Stimulated activated naive CD8-positive, alpha-beta T cell treated with anti-CD3 and anti-CD28 coated beads, Interleukin-15, amount 100 ng/mL, for 72 hours (primary cell): ENCODE data around the gene CHTF8.
A peak's percentile ranks its signal among the peaks of the same experiment; 100 is the strongest.
"Not testable (repeated sequence)": the region's sequence is repeated elsewhere in the genome, so short reads cannot be mapped to it uniquely, and the experiment has no call there.

Source experiments
- ATAC-seq: fragments of 150-1000 bp; cut with Tn5 transposase; 2 replicates; pipeline ENCODE4 v1.10.0; 2021; ENCODE audit warnings: mild to moderate bottlenecking, moderate library complexity
- DNase-seq, 2 donors: peaks; one replicate each; pipeline ENCODE4 v3.0.0; 2021 to 2022
- H3K27ac Mint-ChIP-seq, 2 donors: one replicate each; pipeline ENCODE4 v1.8.0; 2022; ENCODE audit warnings: mild to moderate bottlenecking in 2 of 2, mixed read lengths in 2 of 2, moderate library complexity in 2 of 2
- H3K27me3 Mint-ChIP-seq: one replicate; pipeline ENCODE4 v1.8.0; 2022; ENCODE audit warnings: mixed read lengths
- H3K4me1 Mint-ChIP-seq: one replicate; pipeline ENCODE4 v1.8.0; 2022; ENCODE audit warnings: mild to moderate bottlenecking, mixed read lengths
- H3K4me3 Mint-ChIP-seq, 2 donors: one replicate each; pipeline ENCODE4 v1.8.0; 2022; ENCODE audit warnings: mild to moderate bottlenecking in 2 of 2, mixed read lengths in 2 of 2, moderate library complexity in 1 of 2
- H3K9me3 Mint-ChIP-seq, 2 donors: one replicate each; pipeline ENCODE4 v1.8.0; 2022; ENCODE audit warnings: mixed read lengths in 2 of 2

CHTF8 gene

DNA sequence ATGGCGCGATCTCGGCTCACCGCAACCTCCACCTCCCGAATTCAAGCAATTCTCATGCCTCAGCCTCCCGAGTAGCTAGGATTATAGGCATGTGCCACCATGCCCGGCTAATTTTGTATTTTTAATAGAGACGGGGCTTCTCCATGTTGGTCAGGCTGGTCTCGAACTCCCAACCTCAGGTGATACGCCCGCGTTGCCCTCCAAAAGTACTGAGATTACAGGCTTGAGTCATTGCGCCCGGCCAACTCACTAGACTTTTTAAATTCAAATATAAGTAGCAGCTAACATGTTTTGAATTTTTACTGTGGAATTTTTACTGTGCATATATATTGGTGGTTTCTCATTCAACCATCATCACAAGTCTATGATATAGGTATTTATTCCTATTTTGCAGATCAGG, 7.4 kb downstream of the CHTF8 start:
- ATAC-seq = not testable (repeated sequence)

DNA sequence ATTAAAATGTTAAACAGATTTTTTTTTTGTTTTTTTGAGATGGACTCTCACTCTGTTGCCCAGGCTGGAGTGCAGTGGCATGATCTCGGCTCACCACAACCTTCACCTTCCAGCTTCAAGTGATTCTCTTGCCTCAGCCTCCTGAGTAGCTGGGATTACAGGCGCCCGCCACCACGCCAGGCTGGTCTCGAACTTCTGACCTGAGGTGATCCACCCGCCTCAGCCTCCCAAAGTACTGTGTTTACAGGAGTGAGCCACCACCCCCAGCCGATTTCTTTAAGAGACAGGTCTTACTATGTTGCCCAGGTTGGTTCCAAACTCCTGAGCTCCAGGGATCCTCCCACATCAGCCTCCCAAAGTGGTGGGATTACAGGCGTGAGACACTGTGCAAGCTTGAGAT, 8.0 kb downstream of the CHTF8 start:
- H3K27me3 Mint-ChIP-seq, ATAC-seq, DNase-seq, H3K9me3 Mint-ChIP-seq, H3K4me3 Mint-ChIP-seq, H3K27ac Mint-ChIP-seq: not testable (repeated sequence)
- peaks cover 39% of the 10 kb centered on the region for H3K4me1 Mint-ChIP-seq

More for the DNA sequence above, 7.4 kb downstream of the CHTF8 start:
- H3K27me3 Mint-ChIP-seq, DNase-seq, H3K9me3 Mint-ChIP-seq, H3K4me3 Mint-ChIP-seq: not testable (repeated sequence)
- Mint-ChIP-seq H3K4me1 (peaks cover 45% of the 10 kb centered on the region), H3K27ac (peak overlapping the region in 1 of 2 donors; percentile 81)

DNA sequence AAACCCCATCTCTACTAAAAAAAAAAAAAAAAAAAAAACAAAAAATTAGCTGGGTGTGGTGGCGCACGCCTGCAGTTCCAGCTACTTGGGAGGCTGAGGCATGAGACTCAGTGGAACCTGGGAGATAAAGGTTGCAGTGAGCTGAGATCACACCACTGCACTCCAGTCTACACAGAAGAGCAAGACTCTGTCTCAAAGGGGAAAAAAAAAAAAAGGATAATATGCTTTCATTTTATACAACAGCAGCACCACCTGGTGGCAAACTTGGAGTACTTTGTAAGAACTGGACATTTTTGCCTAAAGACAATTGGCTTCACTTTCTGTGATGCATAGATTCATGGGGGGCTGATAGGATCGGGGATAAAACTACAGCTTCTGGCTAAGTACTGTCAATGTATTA, 8.5 kb downstream of the CHTF8 start:
- no peak overlapping the region for H3K27ac Mint-ChIP-seq
- peak; percentile 56 for ATAC-seq

DNA sequence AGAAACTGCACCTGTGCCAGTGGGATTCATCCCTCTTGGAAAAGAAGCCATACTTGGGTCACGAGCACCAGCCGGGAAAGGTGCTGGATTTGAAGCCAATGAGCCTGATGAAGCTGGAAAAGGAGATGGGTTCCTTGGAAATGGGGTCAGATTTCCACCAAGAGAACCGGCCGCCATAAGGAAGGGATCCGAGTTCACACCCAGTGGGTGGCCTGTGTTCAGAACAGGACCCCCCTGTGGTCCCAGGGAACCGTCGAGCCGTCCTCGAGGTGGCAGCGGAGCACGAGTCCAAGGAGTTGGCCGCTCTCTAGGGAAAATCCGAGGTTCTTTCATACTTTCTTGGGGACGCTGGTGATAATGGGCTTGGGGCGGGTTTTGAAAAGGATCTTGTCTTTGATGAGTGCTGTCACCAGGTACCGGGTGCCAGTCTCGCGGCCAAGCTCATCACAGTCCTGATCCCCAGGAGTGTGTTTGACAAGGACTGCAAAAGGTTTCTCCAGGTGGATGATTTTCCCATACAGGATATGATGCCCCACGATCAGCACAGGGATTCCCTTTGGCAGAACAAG, 12.2 kb downstream of the CHTF8 start:
- Mint-ChIP-seq H3K27ac (no peak overlapping the region), H3K4me1 (peaks cover 20% of the 10 kb centered on the region), H3K4me3 (no peak overlapping the region), H3K27me3 (no peaks in the 10 kb centered on the region), H3K9me3 (no peaks in the 10 kb centered on the region)
- ATAC-seq (no peak), DNase-seq (no peak)

More for the DNA sequence above, 8.5 kb downstream of the CHTF8 start:
- Mint-ChIP-seq H3K4me3 (no peak overlapping the region), H3K27me3 (no peaks in the 10 kb centered on the region), H3K9me3 (no peaks in the 10 kb centered on the region), H3K4me1 (peaks cover 40% of the 10 kb centered on the region)
- DNase-seq = peak; percentile 52 to 54

DNA sequence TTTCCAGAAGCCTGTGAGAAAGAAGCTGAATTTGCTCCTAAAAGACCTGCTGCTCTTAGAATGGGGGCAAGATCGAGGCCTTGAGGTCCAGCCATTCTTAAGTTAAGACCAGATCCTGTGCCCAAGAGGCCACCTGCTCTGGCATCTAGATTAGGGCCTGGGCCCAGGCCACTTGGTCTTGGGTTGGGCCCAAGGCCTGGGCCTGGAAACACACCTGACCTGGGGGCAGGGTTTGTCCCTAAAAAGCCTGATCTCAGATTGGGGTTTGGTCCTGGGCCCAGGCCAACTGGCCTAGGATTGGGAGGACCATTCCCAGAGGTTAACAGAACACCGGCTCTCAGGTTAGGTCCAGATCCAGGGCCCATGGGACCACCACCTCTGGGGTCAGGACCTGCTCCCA, 12.9 kb downstream of the CHTF8 start:
- ATAC-seq = no peak
- Mint-ChIP-seq H3K27ac (no peak overlapping the region), H3K9me3 (no peaks in the 10 kb centered on the region), H3K27me3 (no peaks in the 10 kb centered on the region), H3K4me1 (peaks cover 15% of the 10 kb centered on the region), H3K4me3 (no peak overlapping the region)
- no peak for DNase-seq

DNA sequence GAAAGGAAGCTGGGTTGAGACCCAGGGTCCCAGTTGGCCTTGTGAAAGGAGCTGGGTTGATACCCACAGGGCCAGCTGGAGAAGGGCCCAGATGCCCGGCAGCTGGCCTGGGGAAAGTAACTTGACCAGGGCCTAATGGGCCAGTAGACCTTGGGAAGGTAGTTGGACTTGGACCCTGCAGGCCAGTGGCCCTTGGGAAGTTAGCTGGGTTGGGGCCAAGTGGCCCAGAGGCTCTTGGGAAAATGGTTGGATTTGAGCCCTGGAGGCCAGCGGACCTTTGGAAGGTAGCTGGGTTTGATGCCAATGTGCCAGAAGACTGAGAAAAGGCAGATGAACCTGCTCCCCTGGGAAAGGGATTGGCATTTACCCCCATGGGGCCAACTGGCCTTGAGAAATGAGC, 13.4 kb downstream of the CHTF8 start:
- H3K27me3 Mint-ChIP-seq = no peaks in the 10 kb centered on the region
- peaks cover 12% of the 10 kb centered on the region for H3K4me1 Mint-ChIP-seq
- H3K4me3 Mint-ChIP-seq = no peak overlapping the region
- peak overlapping the region in 1 of 2 donors; percentile 34 for H3K27ac Mint-ChIP-seq
- H3K9me3 Mint-ChIP-seq = no peaks in the 10 kb centered on the region
- ATAC-seq (no peak), DNase-seq (no peak)

DNA sequence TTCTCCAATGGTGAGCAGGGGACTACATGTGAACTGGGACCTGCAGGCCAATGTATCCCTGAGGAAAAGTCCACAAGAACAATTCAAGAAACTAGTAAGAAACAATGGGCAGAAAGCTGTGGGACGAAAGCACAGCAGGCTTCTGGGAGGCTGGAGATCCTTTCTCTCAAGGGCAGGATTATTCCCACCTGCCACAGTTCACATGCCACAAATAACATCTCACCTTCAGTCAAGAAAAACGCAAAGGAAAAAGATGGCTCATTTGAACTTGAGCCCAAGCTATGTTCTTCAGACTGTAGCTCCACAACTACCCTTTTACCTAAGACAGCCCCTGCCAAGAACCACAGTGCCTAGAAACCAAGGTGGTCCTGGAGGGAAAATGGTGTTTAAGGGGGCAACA, 13.9 kb downstream of the CHTF8 start:
- no peaks in the 10 kb centered on the region for H3K9me3 Mint-ChIP-seq
- H3K4me3 Mint-ChIP-seq = no peak overlapping the region
- no peaks in the 10 kb centered on the region for H3K27me3 Mint-ChIP-seq
- no peak for DNase-seq
- H3K27ac Mint-ChIP-seq = peak overlapping the region in 1 of 2 donors; percentile 37
- no peak for ATAC-seq
- H3K4me1 Mint-ChIP-seq = peaks cover 12% of the 10 kb centered on the region

DNA sequence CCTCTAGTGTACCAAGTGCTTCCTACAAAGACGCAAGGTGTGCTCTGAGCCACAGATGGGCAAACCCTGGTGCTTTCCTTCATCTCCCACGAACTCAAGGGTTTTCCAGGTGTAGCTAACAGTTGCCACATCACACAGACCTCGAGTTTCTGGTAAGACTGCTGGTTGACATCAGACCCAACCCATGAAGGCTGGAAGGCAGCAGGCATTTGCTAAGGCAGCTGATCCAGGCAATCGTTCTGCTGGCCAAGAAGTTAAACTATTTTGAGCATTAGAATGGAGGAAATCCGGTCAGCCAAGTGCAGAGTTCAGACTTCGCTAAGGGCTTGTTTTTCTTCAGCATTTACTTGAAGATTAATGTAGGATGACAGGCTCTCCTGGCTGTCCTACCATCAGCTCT, 15.5 kb downstream of the CHTF8 start:
- DNase-seq (no peak), ATAC-seq (peak; percentile 22)
- Mint-ChIP-seq H3K4me3 (no peak overlapping the region), H3K27me3 (no peaks in the 10 kb centered on the region), H3K9me3 (no peaks in the 10 kb centered on the region), H3K27ac (no peak overlapping the region), H3K4me1 (peaks cover 20% of the 10 kb centered on the region)

DNA sequence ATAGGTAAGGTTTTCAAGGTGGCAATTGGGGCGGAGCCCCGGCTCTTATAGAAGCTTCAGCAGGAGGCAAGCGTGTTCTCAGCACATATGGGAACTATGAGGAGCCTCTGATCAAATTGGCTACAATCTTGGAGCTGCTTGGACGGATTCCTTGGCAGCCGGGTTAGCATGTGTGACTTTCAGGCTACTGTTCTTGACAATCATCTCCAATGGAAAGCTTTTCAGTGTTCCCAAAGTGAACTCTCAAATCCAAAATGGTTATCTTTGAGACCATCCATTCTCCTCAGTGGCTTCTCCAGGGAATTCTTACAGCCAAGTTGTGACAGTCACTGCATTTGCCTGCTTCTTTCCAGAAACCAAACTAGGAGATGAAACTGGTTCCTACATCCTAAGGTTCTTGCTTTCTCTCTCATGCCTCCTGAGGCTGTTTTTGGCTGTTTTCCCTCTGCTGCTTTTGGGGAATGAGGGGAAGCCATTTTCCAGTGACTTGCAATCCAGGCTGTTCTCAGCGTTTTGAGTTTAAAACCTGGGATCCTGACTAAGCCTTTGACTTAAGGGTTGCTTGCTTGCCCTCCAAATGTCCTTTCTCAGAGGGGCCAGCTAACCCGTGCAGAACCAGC, 16.0 kb downstream of the CHTF8 start:
- no peak for ATAC-seq
- Mint-ChIP-seq H3K27ac (no peak overlapping the region), H3K9me3 (no peaks in the 10 kb centered on the region), H3K4me3 (no peak overlapping the region), H3K27me3 (no peaks in the 10 kb centered on the region), H3K4me1 (peaks cover 20% of the 10 kb centered on the region)
- DNase-seq = no peak

DNA sequence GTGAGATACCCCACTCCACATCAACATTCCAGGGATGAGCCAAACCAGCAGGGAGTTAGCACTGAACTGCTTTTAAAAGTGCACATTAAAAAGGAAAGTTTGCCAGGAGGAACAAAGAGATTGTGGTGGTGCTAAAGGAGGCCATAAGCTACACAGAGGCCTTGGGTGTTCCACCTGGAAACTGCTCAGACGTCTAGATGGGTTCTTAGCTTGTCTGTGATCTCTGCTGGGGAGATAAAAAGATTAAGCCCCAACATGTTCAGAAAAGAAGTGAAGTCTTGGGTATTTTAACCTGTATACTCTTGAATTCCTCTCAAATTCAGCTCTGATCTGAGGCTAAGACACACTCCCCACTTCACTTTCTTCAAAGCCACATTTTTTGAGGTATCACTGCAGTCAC, 16.6 kb downstream of the CHTF8 start:
- no peak overlapping the region for H3K27ac Mint-ChIP-seq
- H3K27me3 Mint-ChIP-seq = no peaks in the 10 kb centered on the region
- H3K4me3 Mint-ChIP-seq = no peak overlapping the region

DNA sequence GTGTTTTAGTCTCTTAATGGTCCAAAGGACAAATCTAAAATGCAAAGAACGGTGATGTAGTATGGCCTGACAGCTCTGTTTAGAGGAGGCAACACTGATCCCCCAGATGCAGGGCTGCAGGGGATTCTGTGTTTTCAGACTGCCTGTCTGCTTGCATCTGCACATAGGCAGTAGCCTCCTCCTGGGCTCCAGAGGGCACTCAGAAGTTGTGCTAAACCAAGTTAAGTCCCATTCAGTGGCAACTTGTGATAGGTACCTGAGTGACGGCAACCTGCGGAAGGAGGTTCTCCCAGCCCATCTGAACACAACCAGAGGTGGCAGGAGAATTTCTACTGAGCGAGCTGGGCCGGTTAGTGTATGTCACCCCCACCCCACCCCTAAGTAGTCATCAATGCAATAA, 17.0 kb downstream of the CHTF8 start:
- DNase-seq (no peak), ATAC-seq (no peak)
- Mint-ChIP-seq H3K27ac (no peak overlapping the region), H3K4me1 (peaks cover 20% of the 10 kb centered on the region), H3K4me3 (no peak overlapping the region), H3K27me3 (no peaks in the 10 kb centered on the region), H3K9me3 (no peaks in the 10 kb centered on the region)

More for the DNA sequence above, 16.6 kb downstream of the CHTF8 start:
- H3K4me1 Mint-ChIP-seq = peaks cover 20% of the 10 kb centered on the region
- no peaks in the 10 kb centered on the region for H3K9me3 Mint-ChIP-seq
- DNase-seq (no peak), ATAC-seq (no peak)

DNA sequence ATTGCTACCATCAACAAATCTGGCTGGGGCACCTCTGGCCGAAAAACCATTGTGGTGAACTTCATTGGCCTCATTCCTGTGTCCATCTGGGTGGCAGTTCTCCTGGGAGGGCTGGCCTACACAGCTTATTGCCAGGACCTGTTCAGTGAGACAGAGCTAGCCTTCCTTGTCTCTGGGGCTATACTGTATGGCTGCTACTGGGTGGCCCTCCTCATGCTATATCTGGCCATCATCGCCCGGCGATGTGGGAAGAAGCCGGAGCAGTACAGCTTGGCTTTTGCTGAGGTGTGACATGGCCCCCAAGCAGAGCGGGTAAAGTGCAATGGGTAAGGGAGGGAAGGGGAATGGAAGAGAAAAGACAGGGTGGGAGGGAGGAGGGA, 17.4 kb downstream of the CHTF8 start:
- Mint-ChIP-seq H3K27me3 (no peaks in the 10 kb centered on the region), H3K27ac (no peak overlapping the region), H3K9me3 (no peaks in the 10 kb centered on the region), H3K4me1 (peaks cover 20% of the 10 kb centered on the region), H3K4me3 (no peak overlapping the region)
- ATAC-seq (no peak), DNase-seq (no peak)

DNA sequence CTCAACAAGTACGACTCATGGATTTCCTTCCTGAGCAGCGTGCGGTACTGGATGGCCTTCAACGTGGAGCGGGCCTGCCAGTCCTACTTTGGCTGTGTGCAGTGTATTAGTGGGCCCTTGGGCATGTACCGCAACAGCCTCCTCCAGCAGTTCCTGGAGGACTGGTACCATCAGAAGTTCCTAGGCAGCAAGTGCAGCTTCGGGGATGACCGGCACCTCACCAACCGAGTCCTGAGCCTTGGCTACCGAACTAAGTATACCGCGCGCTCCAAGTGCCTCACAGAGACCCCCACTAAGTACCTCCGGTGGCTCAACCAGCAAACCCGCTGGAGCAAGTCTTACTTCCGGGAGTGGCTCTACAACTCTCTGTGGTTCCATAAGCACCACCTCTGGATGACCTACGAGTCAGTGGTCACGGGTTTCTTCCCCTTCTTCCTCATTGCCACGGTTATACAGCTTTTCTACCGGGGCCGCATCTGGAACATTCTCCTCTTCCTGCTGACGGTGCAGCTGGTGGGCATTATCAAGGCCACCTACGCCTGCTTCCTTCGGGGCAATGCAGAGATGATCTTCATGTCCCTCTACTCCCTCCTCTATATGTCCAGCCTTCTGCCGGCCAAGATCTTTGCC, 17.9 kb downstream of the CHTF8 start:
- Mint-ChIP-seq H3K4me1 (peaks cover 20% of the 10 kb centered on the region), H3K9me3 (no peaks in the 10 kb centered on the region), H3K27me3 (peaks cover 5% of the 10 kb centered on the region), H3K4me3 (no peak overlapping the region), H3K27ac (no peak overlapping the region)
- ATAC-seq = no peak
- DNase-seq = no peak

DNA sequence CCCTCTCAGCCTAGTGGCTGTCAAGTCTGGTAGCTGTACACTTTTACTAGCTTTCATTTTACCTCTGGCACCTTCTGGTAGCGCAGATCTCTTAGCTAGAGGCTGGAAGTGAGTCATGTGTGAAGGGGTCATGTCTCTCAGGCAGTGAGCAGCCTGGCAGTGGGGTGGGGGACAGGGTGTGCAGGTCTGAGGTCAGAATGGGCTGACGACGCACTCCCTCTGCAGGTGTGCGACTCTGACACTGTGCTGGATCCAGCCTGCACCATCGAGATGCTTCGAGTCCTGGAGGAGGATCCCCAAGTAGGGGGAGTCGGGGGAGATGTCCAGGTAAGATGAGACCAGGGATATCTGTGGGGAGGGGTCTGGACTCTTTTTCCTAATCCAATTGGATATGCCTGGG, 19.2 kb downstream of the CHTF8 start:
- Mint-ChIP-seq H3K4me3 (no peak overlapping the region), H3K27ac (no peak overlapping the region), H3K27me3 (peaks cover 17% of the 10 kb centered on the region), H3K9me3 (no peaks in the 10 kb centered on the region), H3K4me1 (peaks cover 17% of the 10 kb centered on the region)
- ATAC-seq (peak; percentile 39), DNase-seq (no peak)

DNA sequence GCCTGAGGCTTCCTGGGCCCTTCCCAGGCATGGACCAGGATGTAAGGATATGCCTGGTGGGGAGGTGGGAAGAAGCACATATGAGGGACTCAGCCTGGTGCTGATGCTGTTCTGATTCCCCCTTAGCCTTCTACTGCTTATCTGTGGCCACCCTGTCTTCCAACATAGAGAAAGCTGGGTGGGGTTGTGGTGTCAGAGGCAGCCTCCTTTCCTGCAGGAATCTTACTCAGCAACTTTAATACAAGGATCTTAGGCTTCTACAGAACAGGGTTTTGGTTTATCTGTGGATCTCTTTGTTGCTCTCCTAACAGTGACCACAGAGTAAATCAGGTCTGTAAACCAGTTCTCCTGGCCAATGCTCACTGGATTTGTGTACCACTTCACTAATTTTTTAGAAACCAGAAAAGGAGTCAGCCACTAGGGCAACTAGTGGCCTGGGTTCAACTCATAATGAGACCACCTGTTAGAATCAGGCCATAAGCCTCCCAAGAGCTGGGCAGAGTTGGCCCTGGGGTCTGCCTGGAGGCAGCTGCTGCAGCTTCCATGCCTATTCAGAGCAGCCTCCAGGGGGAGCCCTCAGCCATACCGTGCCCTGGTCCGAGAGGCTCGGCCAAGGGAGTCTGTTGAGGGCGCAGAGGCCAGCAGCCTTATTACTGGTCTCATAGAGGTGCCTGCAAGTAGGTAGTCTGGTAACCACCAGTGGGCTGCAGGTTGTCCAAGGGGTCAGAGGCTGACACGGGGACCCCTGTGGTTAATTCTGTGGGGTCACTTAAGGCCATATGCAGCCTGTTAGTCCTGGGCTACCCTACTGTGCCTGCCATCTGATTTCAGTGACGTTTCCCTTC, 19.9 kb downstream of the CHTF8 start:
- H3K4me3 Mint-ChIP-seq = no peak overlapping the region
- ATAC-seq (peak; percentile 79), DNase-seq (peak; percentile 46 to 56)
- H3K4me1 Mint-ChIP-seq = peaks cover 24% of the 10 kb centered on the region
- H3K27ac Mint-ChIP-seq = no peak overlapping the region
- H3K27me3 Mint-ChIP-seq = peaks cover 24% of the 10 kb centered on the region
- H3K9me3 Mint-ChIP-seq = no peaks in the 10 kb centered on the region

DNA sequence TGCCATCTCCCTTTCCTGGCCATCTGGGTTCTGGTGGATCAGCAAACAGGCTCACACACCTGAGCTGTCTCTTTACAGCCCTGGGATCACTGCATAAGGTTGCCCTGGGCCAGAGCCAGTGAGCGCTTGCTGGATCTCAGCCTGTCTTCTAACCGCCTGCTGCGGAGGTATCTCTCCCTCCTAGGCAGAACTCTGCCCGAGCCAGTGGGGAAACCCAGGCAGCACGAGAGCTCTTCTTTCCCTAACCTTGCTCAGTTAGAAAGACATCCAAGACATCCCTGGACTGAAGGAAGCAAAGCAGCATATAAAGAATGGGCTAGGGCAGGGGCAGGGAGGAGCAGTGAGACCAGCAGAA, 20.5 kb downstream of the CHTF8 start:
- Mint-ChIP-seq H3K9me3 (no peaks in the 10 kb centered on the region), H3K27ac (peak overlapping the region in 1 of 2 donors; percentile 57), H3K27me3 (peaks cover 31% of the 10 kb centered on the region), H3K4me3 (no peak overlapping the region), H3K4me1 (peaks cover 28% of the 10 kb centered on the region)
- DNase-seq (no peak), ATAC-seq (no peak)
